NT2/D1 (cell line): ENCODE data around the gene NR3C2.

Experiments
- SUZ12 ChIP-seq: IDR thresholded peaks from 2 replicates; pipeline ENCODE4 v1.6.1; 2011; ENCODE audit not compliant: insufficient read length, insufficient read depth; ENCODE audit errors: extremely low read depth
- YY1 ChIP-seq: IDR thresholded peaks from 2 replicates; pipeline ENCODE4 v1.6.1; 2011; ENCODE audit not compliant: insufficient read length, insufficient read depth

- no peak for TF ChIP-seq YY1
- TF ChIP-seq SUZ12: no peak
Measured at GRCh38 chr4:148203056-148203898, 238.9 kb downstream of the NR3C2 start.
